Dendritic cell treated with granulocyte-macrophage colony-stimulating factor and Interleukin-4, amounts not matched to agents 40 ng/mL and 50 ng/mL, for 4 days (primary cell): Measurements from ENCODE around the gene LDLRAD4.

Experiments
- H3K27ac Mint-ChIP-seq: one replicate; pipeline ENCODE4 v1.8.0; 2022; ENCODE audit warnings: mild to moderate bottlenecking, mixed read lengths
- H3K27me3 Mint-ChIP-seq: one replicate; pipeline ENCODE4 v1.8.0; 2022; ENCODE audit warnings: mild to moderate bottlenecking, mixed read lengths
- H3K36me3 Mint-ChIP-seq: one replicate; pipeline ENCODE4 v1.8.0; 2022; ENCODE audit warnings: low read depth, mixed read lengths
- H3K4me1 Mint-ChIP-seq: one replicate; pipeline ENCODE4 v1.8.0; 2022; ENCODE audit warnings: low read depth, mixed read lengths
- H3K4me3 Mint-ChIP-seq: one replicate; pipeline ENCODE4 v1.8.0; 2022; ENCODE audit warnings: mild to moderate bottlenecking, moderate library complexity, mixed read lengths
- H3K9me3 Mint-ChIP-seq: one replicate; pipeline ENCODE4 v1.8.0; 2022; ENCODE audit warnings: mixed read lengths
- intact Hi-C: fragments of 100-400 bp; cut with micrococcal nuclease; formaldehyde crosslinking; loops from one replicate; pipeline ENCODE4 v1.15.0; 2022

The LDLRAD4 gene

DNA sequence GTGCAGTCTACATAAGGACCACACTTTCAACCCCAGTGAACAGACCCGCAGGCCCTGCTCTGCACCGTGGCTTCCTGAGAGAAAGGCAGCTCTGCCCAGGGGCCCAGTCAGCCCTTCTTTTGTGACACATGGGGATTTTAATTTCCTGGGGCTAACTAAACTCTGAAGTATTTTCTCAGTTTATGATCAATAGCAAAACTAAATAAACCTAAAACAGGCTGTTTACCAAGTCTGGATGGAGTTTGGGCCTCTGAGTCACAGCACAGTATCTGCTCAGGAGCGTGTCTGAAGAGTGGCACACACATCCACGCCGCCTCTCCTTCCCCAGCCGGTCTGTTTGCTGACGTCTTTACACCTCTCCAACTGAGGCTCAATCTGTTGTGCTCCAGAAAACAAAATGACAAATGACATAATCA is 72.3 kb downstream of the LDLRAD4 start:
- intact Hi-C loops = no loop called here
- no peak overlapping the region for H3K27ac Mint-ChIP-seq
- H3K4me3 Mint-ChIP-seq = no peak overlapping the region
- H3K36me3 Mint-ChIP-seq = peaks cover 55% of the 10 kb centered on the region
- no peaks in the 10 kb centered on the region for H3K9me3 Mint-ChIP-seq
- H3K27me3 Mint-ChIP-seq = no peaks in the 10 kb centered on the region
- H3K4me1 Mint-ChIP-seq = peaks cover 17% of the 10 kb centered on the region

DNA sequence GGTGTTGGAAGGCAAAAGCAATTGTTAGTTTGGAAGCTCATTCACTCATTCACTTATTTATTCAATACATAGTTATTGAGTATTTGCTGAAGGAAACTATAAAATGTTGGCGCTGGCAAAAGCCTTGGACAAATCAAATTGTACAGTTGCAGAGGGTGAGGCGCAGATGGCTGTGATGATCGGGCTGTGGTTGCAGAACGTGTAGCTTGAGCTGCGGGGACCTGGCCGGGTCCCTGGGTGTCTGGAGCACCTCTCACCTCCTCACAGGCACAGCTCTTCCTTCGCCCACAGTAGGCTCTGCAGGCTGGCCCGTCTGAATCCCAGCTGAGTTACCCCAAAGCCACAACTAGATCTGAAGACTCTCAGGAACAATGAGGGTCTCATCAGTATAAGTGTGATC is 72.7 kb downstream of the LDLRAD4 start:
- Mint-ChIP-seq H3K4me3 (no peak overlapping the region), H3K27me3 (no peaks in the 10 kb centered on the region), H3K27ac (no peak overlapping the region), H3K9me3 (no peaks in the 10 kb centered on the region), H3K4me1 (peaks cover 17% of the 10 kb centered on the region), H3K36me3 (peaks cover 53% of the 10 kb centered on the region)
- intact Hi-C loops = no loop called here

DNA sequence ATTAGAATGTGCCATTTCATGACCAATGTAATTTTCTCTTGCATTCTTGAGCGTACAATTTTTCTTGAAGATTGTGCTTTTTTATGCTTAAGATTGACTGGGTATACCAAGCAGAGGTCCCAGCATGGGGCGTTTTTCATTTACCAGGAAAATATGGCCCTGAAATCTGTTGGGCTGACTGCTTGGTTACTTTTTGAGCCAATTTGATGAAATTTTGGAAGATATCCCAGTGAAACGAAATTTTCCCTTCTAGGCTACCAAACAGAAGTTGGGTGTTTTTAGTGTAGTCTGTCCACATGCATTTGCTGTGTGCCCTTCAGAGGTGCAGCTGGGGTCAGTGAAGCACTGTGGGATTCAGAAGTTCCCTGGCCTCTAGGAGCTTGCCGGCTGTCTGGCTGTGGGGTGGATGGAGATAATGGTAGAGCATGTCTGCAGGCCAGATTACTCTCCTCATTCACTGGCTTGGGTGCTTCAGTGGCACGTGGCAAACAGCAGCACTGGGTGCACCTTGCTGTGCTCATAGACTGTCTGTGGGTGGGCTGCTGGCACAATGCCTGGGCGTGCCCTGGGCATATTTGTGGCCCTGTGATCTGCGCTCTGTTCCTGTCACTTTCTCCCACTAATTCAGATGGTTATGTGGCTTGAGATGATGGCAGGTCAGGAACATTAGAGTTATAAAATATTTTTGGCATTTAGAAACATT is 73.3 kb downstream of the LDLRAD4 start:
- H3K4me1 Mint-ChIP-seq = peaks cover 11% of the 10 kb centered on the region
- no peaks in the 10 kb centered on the region for H3K27me3 Mint-ChIP-seq
- H3K4me3 Mint-ChIP-seq = no peak overlapping the region
- intact Hi-C loops = no loop called here
- peaks cover 53% of the 10 kb centered on the region for H3K36me3 Mint-ChIP-seq
- no peaks in the 10 kb centered on the region for H3K9me3 Mint-ChIP-seq
- H3K27ac Mint-ChIP-seq = no peak overlapping the region

DNA sequence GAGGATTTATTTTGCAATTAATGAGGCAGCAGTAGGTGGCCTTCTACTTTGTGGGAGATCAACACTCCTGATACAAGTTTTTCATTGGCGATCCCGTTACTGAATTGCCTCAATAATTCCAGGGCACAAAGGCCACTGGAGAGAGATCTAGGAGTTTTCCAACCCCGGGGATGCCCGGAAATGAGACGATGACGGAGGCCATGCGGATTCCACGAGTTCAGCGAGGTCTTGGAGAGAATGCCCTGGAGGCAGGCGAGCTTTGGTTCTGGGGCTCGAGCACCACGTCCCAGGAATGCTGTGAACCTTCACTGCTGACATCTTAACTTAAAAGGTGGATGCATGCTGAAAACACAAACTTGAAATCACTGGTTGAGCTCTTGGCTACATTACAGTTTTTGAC is 74.2 kb downstream of the LDLRAD4 start:
- Mint-ChIP-seq H3K9me3 (no peaks in the 10 kb centered on the region), H3K4me3 (no peak overlapping the region), H3K36me3 (peaks cover 56% of the 10 kb centered on the region), H3K27ac (no peak overlapping the region), H3K27me3 (no peaks in the 10 kb centered on the region), H3K4me1 (peaks cover 9% of the 10 kb centered on the region)
- intact Hi-C loops = no loop called here

DNA sequence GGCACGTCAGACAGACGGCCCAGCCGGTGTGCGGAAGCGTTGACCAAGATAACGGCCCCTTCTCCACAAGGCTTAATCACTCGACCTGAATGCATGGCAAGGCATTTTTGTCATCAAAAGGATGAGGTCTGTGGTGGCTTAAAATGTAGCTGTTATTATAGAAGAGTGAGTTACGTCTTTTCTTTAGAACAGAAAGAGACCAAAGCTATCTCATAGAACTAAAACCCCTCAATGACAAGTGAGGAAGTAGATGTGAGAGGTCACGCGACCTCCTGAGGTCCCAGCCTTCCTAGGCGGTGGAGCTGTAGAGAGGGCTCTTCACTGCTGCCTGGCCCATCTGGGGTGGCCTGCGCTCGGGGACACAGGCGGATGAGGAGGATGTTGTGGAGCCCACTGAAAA is 75.7 kb downstream of the LDLRAD4 start:
- Mint-ChIP-seq H3K27me3 (no peaks in the 10 kb centered on the region), H3K9me3 (no peaks in the 10 kb centered on the region), H3K4me3 (no peak overlapping the region), H3K36me3 (peaks cover 58% of the 10 kb centered on the region), H3K4me1 (peaks cover 9% of the 10 kb centered on the region), H3K27ac (no peak overlapping the region)
- intact Hi-C loops = no loop called here

DNA sequence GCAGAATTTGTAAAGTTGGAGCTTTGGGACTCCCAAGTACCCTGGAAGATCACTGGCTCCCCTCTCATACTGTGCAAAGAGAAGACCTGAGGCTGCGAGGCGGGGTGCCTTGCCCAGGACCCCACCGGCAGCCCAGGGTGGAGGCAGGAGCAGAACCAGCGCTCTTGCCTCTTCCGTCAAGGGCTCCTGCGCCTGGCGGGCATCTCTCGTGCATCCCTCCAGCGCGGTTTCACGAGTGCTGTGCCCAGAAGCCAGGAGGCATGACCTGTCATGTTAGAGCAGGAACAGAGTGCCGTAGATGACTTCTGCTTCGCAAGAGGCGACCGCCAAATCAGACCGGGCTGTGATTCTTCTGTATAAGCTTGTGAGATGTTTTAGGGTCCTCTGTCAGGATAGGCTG is 77.3 kb downstream of the LDLRAD4 start:
- peaks cover 57% of the 10 kb centered on the region for H3K36me3 Mint-ChIP-seq
- H3K4me1 Mint-ChIP-seq = peaks cover 15% of the 10 kb centered on the region
- peaks cover 10% of the 10 kb centered on the region for H3K27me3 Mint-ChIP-seq
- intact Hi-C loops = no loop called here
- H3K4me3 Mint-ChIP-seq = no peak overlapping the region
- no peak overlapping the region for H3K27ac Mint-ChIP-seq
- no peaks in the 10 kb centered on the region for H3K9me3 Mint-ChIP-seq

DNA sequence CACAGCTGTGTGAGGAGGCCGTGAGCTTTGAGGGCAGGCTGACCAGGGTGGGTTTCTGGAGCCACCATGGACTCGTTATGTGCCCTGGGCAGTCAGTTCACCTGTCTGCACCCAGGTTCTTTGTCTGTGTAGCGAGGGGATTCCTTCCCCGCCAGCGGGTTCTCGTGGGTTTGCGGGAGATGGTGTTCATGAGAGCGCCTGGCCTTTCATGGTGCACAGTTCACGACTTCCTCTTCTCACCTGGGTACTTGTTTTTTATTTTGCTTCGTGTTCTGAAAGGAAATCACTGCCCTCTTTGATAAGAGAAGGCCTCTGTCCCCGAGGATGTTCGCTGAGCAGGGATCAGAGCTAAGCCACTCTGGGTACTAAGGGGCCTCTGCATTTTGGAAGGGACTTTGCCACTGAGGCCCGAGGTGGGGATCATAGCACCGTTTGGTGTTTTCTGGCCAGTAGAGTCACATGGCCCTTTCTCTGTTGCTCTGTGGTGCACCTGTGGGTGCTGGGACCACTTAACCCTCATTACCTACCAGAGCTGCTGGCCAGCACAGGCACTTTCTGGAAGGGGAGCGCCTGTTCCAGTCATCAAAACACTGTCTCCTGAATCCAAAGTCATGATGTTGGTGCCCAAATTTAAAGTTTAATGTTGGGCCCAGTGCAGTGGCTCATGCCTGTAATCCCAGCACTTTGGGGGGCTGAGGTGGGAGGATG is 78.5 kb downstream of the LDLRAD4 start:
- Mint-ChIP-seq H3K9me3 (no peaks in the 10 kb centered on the region), H3K4me3 (no peak overlapping the region), H3K36me3 (peaks cover 47% of the 10 kb centered on the region), H3K4me1 (peaks cover 22% of the 10 kb centered on the region), H3K27ac (no peak overlapping the region), H3K27me3 (peaks cover 16% of the 10 kb centered on the region)
- intact Hi-C loops = no loop called here

DNA sequence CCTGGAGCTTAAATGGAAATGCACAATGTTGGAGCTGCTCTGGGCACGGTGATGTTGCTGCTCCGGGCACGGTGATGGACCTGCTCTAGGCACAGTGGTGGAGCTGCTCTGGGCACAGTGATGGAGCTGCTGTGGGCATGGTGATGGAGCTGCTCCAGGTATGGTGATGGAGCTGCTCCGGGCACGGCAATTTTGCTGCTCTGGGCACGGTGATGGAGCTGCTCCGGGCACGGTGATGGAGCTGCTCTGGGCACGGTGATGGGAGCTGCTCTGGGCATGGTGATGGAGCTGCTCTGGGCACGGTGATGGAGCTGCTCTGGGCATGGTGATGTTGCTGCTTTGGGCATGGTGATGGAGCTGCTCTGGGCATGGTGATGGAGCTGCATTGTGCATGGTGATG is 79.7 kb downstream of the LDLRAD4 start:
- no peaks in the 10 kb centered on the region for H3K9me3 Mint-ChIP-seq

DNA sequence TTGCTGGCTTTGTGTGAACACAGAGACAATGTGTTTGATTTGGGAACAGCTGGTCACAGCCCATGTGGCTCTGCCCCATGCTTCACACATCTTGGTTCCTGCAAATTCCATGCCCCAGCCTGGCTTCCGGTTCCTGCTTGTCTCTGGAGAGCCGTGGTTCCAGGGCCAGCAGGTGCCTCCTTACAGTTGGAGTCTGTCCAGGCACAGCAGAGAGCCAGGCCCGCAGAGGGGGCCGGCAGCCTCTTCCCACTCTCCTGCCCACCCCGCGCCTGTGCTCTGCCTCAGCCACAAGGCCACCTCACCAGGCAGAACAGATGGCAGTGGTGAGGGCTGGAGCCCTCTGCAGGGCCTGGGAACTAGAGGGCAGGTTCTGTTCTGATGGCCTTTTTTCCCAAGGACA is 81.5 kb downstream of the LDLRAD4 start:
- Mint-ChIP-seq H3K27me3 (peaks cover 21% of the 10 kb centered on the region), H3K27ac (no peak overlapping the region), H3K4me1 (peaks cover 29% of the 10 kb centered on the region), H3K36me3 (peaks cover 28% of the 10 kb centered on the region), H3K9me3 (no peaks in the 10 kb centered on the region), H3K4me3 (no peak overlapping the region)
- intact Hi-C loops = no loop called here

More for the DNA sequence above, 79.7 kb downstream of the LDLRAD4 start:
- Mint-ChIP-seq H3K27me3 (peaks cover 18% of the 10 kb centered on the region), H3K36me3 (peaks cover 38% of the 10 kb centered on the region), H3K4me1 (peaks cover 34% of the 10 kb centered on the region), H3K27ac (no peak overlapping the region), H3K4me3 (no peak overlapping the region)
- intact Hi-C loops = no loop called here

DNA sequence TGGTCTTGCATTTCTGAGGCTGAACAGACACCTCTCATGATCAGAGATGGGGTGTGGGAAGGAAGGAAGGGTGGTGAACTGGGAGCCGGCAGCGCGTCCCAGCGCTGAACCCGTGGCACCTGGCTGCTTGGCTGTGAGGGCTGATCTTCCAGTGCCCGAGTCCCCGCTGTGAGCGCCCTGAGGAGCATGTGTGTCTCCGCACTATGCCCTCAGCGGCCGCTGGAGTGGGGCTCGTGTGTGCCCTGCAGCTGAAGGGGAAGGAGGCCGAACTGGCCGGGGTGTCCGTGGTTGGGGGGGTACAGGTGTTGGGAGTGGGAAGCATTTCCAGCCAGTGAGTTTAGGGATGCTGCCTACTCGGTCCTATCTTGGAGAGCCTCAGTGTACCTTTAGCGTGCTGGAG is 82.2 kb downstream of the LDLRAD4 start:
- intact Hi-C loops = no loop called here
- H3K4me3 Mint-ChIP-seq = no peak overlapping the region
- H3K9me3 Mint-ChIP-seq = peaks cover 6% of the 10 kb centered on the region
- peaks cover 21% of the 10 kb centered on the region for H3K27me3 Mint-ChIP-seq
- H3K27ac Mint-ChIP-seq = no peak overlapping the region
- peaks cover 29% of the 10 kb centered on the region for H3K36me3 Mint-ChIP-seq
- H3K4me1 Mint-ChIP-seq = peaks cover 29% of the 10 kb centered on the region

DNA sequence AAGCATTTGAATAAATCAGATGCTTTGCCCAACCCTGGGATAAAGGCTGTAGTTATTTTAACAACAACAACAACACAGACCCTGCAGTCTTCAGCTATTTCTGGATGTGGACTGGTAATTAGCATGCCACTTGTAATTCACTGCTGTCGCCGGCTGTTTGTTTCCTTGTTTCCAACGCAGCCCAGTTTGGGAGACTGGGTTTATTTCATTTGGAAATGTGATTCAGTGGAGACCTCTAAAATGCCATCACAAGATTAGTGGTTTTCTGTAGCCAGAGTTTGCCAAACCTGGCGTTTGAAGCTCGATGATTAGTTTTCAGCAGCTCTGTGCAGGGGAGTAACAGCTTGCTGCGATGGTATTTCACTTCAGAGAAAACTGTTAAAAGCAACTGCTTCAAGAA is 83.5 kb downstream of the LDLRAD4 start:
- intact Hi-C loops = no loop called here

DNA sequence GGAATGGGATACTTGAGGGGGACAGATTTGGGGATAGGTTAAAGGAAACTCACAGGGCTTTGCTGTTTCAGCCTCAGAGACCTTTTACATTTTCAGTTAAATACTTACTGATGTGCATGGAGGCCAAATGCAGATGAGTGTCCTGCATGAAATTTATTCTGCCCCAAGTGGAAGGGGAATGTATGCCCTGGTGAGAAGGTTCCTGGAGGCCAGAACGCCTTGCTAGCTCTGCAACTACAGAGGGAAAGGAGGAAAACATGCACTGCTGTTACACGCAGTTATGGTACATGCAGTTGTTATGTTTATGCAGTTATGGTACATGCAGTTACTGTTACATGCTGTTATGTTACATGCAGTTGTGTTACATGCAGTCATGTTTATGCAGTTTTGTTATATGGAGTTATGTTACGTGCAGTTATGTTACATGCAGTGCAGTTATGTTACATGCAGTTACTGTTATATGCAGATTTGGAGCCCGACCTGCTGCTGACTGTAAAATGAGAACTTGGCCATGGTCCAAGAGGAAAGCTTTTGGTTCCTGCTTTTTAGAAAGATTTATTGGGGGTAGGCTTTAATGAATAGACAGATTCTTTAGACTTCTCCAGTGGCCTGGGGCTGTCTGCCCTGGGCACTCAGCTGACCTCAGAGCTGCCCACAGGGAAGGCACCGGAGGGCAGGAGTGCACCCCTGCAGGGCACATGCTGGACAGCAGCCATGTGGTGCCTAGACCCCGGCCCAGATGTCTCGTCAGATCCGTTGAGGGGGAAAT is 84.1 kb downstream of the LDLRAD4 start:
- peak overlapping the region; percentile 60 for H3K4me3 Mint-ChIP-seq
- peaks cover 21% of the 10 kb centered on the region for H3K27me3 Mint-ChIP-seq
- intact Hi-C loops = no loop called here
- H3K27ac Mint-ChIP-seq = peak overlapping the region; percentile 52
- H3K36me3 Mint-ChIP-seq = peaks cover 29% of the 10 kb centered on the region
- H3K4me1 Mint-ChIP-seq = peaks cover 29% of the 10 kb centered on the region
- H3K9me3 Mint-ChIP-seq = peaks cover 8% of the 10 kb centered on the region

More for the DNA sequence above, 83.5 kb downstream of the LDLRAD4 start:
- Mint-ChIP-seq H3K27me3 (peaks cover 21% of the 10 kb centered on the region), H3K27ac (peak overlapping the region; percentile 52), H3K4me1 (peaks cover 29% of the 10 kb centered on the region), H3K4me3 (peak overlapping the region; percentile 9), H3K36me3 (peaks cover 31% of the 10 kb centered on the region), H3K9me3 (peaks cover 8% of the 10 kb centered on the region)

DNA sequence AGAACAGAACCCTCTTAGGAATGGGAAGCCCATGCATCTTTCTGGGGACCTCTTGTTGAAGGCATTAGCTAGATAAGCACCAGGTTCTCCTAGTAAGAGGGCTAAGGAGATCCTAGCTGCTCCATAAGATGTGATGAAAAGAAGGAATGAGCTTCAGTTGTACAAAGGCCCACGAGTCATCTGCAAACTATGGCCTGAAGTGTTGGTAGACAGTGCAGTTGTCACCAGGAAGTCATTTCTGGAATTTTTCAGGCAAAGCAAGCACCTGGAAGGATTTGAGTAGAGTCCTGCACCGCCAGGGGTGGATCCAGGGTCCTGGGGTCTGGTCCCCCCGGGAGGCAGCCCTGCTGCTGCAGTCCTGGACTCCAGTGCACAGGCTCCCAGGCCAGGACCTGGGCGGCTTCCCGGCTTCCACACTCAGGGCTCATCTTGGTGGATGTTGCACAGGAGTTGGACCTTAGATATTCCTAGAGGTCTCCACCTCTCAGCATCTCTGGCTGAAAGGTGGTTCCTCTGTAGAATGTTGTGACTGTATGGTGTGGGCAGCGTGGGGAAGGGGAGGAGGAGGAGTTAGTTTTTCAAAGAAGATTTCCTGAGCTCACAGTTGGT is 85.3 kb downstream of the LDLRAD4 start:
- Mint-ChIP-seq H3K9me3 (peaks cover 8% of the 10 kb centered on the region), H3K36me3 (peaks cover 24% of the 10 kb centered on the region), H3K27me3 (peaks cover 21% of the 10 kb centered on the region), H3K4me1 (peaks cover 41% of the 10 kb centered on the region), H3K4me3 (no peak overlapping the region), H3K27ac (peak overlapping the region; percentile 52)
- intact Hi-C loops = no loop called here

DNA sequence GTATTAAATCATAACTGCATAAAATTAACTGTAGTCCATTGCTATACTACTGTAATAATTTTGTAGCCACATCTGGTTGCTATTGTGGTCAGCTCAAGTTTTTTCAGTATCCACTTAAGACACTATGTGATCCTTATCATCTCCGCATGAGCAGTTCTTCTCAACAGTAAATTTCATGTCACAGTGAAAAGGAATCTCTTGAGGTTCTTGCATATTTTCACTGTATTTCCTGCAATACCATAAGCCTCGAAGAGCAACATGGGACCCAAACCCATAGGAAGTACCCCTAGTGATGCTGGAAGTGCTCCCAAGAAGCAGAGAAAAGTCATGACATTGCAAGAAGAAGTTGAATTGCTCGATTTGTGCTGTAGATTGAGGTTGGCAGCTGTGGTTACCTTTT is 86.7 kb downstream of the LDLRAD4 start:
- Mint-ChIP-seq H3K9me3 (peaks cover 8% of the 10 kb centered on the region), H3K4me1 (peaks cover 41% of the 10 kb centered on the region), H3K36me3 (peaks cover 14% of the 10 kb centered on the region), H3K4me3 (no peak overlapping the region), H3K27ac (no peak overlapping the region), H3K27me3 (peaks cover 18% of the 10 kb centered on the region)
- intact Hi-C loops = no loop called here
